Tibial nerve (tissue), 4 donors: ENCODE measurements around the gene TTLL8. TPM values are rescaled to one million over a fixed set of nuclear protein-coding genes. Genes with fewer than 3 reads are reported as not detected.

Source experiments
- DNase-seq, 2 donors: peaks; one replicate each; pipeline ENCODE4 v3.0.0-alpha.2; 2019; ENCODE audit warnings: low spot score in 2 of 2
- H3K27ac ChIP-seq, 4 donors: fragments of 200-600 bp; sonication (generic) in 3 of 4; one replicate each; pipeline ENCODE4 v1.5.1; 2017 to 2019; ENCODE audit warnings: mild to moderate bottlenecking in 1 of 4
- H3K27me3 ChIP-seq, 2 donors: fragments of 200-600 bp; sonication (generic) in 1 of 2; one replicate each; pipeline versions ENCODE4 v1.5.1 to v1.6.0; 2017 to 2019
- H3K36me3 ChIP-seq, 3 donors: fragments of 200-600 bp; sonication (generic); one replicate each; pipeline ENCODE4 v1.5.1; 2018 to 2019
- H3K4me1 ChIP-seq, 4 donors: fragments of 200-600 bp; sonication (generic) in 3 of 4; one replicate each; pipeline ENCODE4 v1.5.1; 2017 to 2019
- H3K4me3 ChIP-seq, 4 donors: fragments of 200-600 bp; sonication (generic) in 3 of 4; one replicate each; pipeline ENCODE4 v1.5.1; 2017 to 2019; ENCODE audit warnings: mild to moderate bottlenecking in 1 of 4, moderate library complexity in 1 of 4
- H3K9me3 ChIP-seq, 4 donors: fragments of 200-600 bp; sonication (generic) in 3 of 4; one replicate each; pipeline ENCODE4 v1.5.1; 2017 to 2019
- CTCF ChIP-seq, 5 experiments: fragments of 200-600 bp in 3 of 5; fragments of 450-650 bp in 2 of 5; sonication (generic) in 3 of 5; IDR thresholded peaks; one replicate each; pipeline ENCODE4 v1.5.1; 2016 to 2019; ENCODE audit warnings: antibody characterized with exemption in 5 of 5, mild to moderate bottlenecking in 3 of 5, moderate library complexity in 2 of 5
- EP300 ChIP-seq, 2 donors: sonication (generic); formaldehyde crosslinking; IDR thresholded peaks; one replicate each; pipeline ENCODE4 v1.6.1; 2017; ENCODE audit warnings: antibody characterized with exemption in 2 of 2, mild to moderate bottlenecking in 1 of 2
- POLR2A ChIP-seq, 2 donors: fragments of 450-650 bp; IDR thresholded peaks; one replicate each; pipeline ENCODE4 v1.6.1; 2017; ENCODE audit warnings: antibody characterized with exemption in 2 of 2, mild to moderate bottlenecking in 2 of 2, moderate library complexity in 2 of 2
- WGBS, 2 donors: methylation state at CpG; one replicate each; pipeline ENCODE4 v1.1.5; 2018; 5-methylcytosine and 5-hydroxymethylcytosine counted together
- total RNA-seq, 4 donors: library from RNA; depleted of rRNA; stranded (reverse); fragments of >200 nt; gene quantifications; one replicate each; pipeline ENCODE4 v1.1.0, GENCODE V29; 2016

The TTLL8 gene
- total RNA-seq, 4 donors from 2014 or later: not detected

GRCh38 chr22:49979587-49980264 is 78.4 kb downstream of the TTLL8 start:
- Histone ChIP-seq H3K9me3 (peaks cover 0 to 22% (median 0%) of the 10 kb centered on the region in 4 donors), H3K27ac (no peak overlapping the region), H3K27me3 (peaks cover 0 to 47% of the 10 kb centered on the region in 2 donors), H3K4me1 (peaks cover 0 to 20% (median 7%) of the 10 kb centered on the region in 4 donors), H3K36me3 (no peaks in the 10 kb centered on the region), H3K4me3 (no peak overlapping the region)
- no peak for DNase-seq
- TF ChIP-seq POLR2A (IDR thresholded peaks at IDR 0.05) (no peak), EP300 (IDR thresholded peaks at IDR 0.05) (no peak), CTCF (IDR thresholded peaks at IDR 0.05) (peak in 4 of 5 experiments; percentile 9 to 39 (median 27))
- WGBS, 2 donors: 52 to 57% methylated on average over 7 of the region's 7 CpGs

- no peak for DNase-seq
- H3K9me3 ChIP-seq: peaks cover 0 to 13% (median 0%) of the 10 kb centered on the region in 4 donors
- WGBS, 2 donors: 67 to 71% methylated on average over 14 of the region's 14 CpGs
- TF ChIP-seq CTCF (IDR thresholded peaks at IDR 0.05) (no peak), EP300 (IDR thresholded peaks at IDR 0.05) (no peak), POLR2A (IDR thresholded peaks at IDR 0.05) (no peak)
- peaks cover 0 to 26% of the 10 kb centered on the region in 2 donors for H3K27me3 ChIP-seq
- H3K36me3 ChIP-seq: no peaks in the 10 kb centered on the region
- peaks cover 0 to 10% (median 5%) of the 10 kb centered on the region in 4 donors for H3K4me1 ChIP-seq
- H3K4me3 ChIP-seq: no peak overlapping the region
- no peak overlapping the region for H3K27ac ChIP-seq
These were observed 80.5 kb downstream of the TTLL8 start for GRCh38 chr22:49977578-49977977.

- Histone ChIP-seq H3K4me3 (no peak overlapping the region), H3K27ac (peak overlapping the region in 2 of 4 donors; percentile 57 to 71), H3K27me3 (peaks cover 0 to 16% of the 10 kb centered on the region in 2 donors), H3K4me1 (peaks cover 0 to 19% (median 14%) of the 10 kb centered on the region in 4 donors), H3K9me3 (peaks cover 0 to 13% (median 0%) of the 10 kb centered on the region in 4 donors), H3K36me3 (no peaks in the 10 kb centered on the region)
- no peak for DNase-seq
- WGBS, 2 donors: 51 to 55% methylated on average over 14 to 15 of the region's 15 CpGs
- TF ChIP-seq CTCF (IDR thresholded peaks at IDR 0.05): no peak
These were observed 81.5 kb downstream of the TTLL8 start for GRCh38 chr22:49976439-49977175.

GRCh38 chr22:49975543-49976389 is 82.3 kb downstream of the TTLL8 start:
- 21 to 29% methylated on average over 17 of the region's 17 CpGs for WGBS, 2 donors
- no peak for DNase-seq
- Histone ChIP-seq H3K36me3 (no peaks in the 10 kb centered on the region), H3K27me3 (peaks cover 0 to 8% of the 10 kb centered on the region in 2 donors), H3K9me3 (peaks cover 0 to 13% (median 0%) of the 10 kb centered on the region in 4 donors), H3K4me3 (no peak overlapping the region), H3K4me1 (peaks cover 0 to 28% (median 15%) of the 10 kb centered on the region in 4 donors), H3K27ac (peak overlapping the region in 3 of 4 donors; percentile 57 to 71 (median 57))
- TF ChIP-seq EP300 (IDR thresholded peaks at IDR 0.05) (no peak), CTCF (IDR thresholded peaks at IDR 0.05) (no peak), POLR2A (IDR thresholded peaks at IDR 0.05) (no peak)
